Cerebellar cortex (tissue), 1 donor: ENCODE results near the gene BLVRB.
"Not testable (repeated sequence)": the region's sequence is repeated elsewhere in the genome, so short reads cannot be mapped to it uniquely, and the experiment has no call there.

Source experiments
- DNase-seq: peaks from one replicate; pipeline ENCODE4 v3.0.0-alpha.2; 2015; ENCODE audit warnings: low spot score

BLVRB gene

DNA sequence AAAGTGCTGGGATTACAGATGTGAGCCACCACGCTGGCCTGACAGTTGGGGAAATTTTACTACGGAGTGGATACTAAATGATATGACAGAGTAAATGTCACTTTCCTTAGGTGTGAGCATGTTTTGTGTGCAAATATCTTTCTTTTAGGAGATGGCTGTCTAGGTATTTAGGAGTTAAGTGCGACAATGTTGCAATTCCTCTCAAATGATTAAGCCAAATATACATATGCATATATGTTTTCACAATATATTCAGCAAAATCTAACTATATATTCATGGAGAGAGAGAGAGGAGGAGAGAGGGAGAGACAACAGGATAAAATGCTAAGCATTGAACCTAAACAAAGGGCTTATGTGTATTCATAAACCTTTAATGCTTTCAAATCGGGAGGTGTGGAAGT, 16.0 kb downstream of the BLVRB start:
- DNase-seq = no peak

DNA sequence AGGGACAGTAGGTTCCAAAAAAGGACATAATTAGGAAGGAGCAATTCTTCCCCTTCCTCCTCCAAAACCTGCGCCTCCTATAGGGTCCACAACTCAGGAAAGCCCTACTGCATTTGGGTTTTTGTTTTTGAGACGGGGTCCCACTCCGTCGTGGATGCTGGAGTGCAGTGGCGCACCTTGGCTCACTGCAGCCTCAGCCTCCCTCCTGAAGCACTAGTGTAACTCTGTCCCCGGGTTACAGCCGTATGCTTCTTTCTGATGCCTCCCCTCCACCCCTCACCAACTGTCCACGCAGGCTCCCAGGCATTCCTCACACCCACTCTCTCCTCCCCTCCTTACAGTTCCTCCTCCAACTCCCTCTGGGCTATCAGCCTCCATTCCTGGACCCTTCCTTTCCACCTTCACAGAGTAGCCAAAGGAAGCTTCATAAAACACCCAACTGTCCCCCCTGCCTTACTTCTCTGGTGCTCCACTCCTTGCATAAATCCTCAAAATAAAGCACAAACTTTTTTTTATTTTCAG, 19.2 kb downstream of the BLVRB start:
- no peak for DNase-seq

- DNase-seq = no peak
Measured at GRCh38 chr19:40445780-40446262, 19.7 kb downstream of the BLVRB start.

GRCh38 chr19:40444825-40445312, 20.7 kb downstream of the BLVRB start:
- no peak for DNase-seq

DNA sequence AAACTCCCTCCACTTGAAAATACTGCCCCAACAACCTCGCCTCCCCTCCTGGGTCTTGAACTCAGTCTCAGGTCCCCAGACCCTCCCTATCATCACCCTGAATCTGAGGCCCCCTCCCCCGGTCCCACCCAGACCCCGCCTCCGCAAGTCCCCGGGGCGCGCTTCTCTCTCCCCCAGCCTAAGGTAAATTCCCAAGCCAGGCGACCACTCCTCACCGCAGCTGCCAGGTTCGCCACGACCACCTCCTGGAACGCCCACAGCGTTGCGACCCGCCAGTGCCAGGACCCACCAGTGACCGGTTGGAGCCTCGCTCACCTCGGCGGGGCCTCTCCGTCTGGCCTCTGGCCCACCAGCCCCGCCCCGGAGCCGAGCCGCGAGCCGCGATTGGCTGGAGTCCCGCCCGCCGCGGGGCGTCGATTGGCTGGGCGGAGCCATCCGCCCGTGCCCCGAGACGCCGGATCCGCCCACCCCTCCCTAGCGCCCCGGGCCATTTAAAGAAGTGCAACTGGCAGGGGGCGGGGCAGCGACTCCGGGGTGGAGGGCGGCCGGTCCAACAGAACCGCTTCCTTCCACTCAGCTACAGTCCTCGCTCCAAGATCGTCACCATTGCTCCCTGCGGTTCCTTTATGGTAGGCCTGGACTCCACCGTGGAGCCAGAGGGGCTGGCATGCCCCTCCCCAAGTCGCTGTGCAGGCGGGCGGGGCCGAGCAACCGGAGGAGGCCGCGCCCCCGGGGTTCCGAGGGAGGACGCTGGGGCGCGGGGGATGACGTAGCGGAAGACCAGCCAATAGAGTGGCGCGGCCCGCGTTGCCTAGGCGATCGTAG, 21.3 kb downstream of the BLVRB start, which contains the start of gene SERTAD3:
Gene SERTAD3, minus strand, starts transcription at position 336 of the 825 bp plus-strand sequence. CDS start 2,255 bp downstream, outside the sequence.
- peak; percentile 94 for DNase-seq

- DNase-seq = peak; percentile 99
Measured at GRCh38 chr19:40443131-40443999, 22.2 kb downstream of the BLVRB start.

DNA sequence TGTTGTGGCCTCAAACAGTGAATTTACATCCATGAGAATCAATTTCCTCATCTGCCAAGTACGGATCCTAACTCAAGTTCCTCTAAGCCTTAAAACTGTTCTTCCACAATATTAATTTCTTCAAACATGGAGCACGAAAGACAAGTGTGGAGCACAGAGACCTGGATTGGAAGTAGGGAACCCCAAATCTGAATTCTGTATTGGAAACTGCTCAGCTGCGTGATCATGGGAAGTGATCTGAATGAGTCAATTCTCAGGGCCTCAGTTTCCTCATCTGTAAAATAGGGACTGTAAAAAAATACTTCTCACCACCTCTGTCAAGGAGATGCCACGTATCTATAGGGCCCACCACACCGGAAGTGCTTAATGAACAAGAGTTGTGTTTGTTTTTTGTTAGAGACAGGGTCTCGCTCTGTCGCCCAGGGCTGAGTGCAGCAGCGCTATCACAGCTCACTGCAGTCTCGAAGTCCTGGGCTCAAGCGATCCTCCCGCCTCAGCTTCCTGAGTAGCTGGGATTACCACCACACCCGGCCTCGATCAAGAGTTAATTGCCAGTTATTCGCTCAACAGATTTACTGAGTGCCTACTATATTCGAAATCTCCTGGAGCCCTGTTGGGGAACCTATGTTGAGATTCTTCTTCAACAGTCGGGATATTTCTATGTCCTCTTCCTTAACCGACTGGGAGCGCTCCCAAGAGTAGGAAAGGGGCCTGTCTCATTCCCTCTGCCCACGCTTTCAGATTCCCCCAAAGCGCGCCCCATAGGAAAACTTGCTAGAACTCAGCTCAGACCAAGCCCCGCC, 23.0 kb downstream of the BLVRB start:
- no peak for DNase-seq

GRCh38 chr19:40441719-40442253, 23.8 kb downstream of the BLVRB start:
- no peak for DNase-seq

GRCh38 chr19:40438284-40438683, 27.3 kb downstream of the BLVRB start:
- DNase-seq = no peak

GRCh38 chr19:40433391-40434216, 31.9 kb downstream of the BLVRB start:
- peak; percentile 81 for DNase-seq

DNA sequence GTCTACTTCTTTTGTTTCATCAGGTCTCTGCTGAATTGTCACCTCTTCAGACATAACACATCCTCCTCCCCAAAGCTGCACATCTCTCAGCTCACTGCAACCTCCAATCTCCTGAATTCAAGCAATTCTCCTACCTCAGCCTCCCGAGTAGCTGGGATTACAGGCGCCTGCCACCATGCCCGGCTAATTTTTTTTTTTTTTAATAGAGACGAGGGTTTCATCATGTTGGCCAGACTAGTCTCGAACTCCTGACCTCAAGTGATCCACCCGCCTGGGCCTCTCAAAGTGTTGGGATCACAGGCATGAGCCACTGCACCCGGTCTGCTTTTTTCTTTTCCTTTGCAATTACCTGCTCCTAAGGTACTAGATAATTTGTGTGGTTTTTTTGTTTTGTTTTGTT, 32.8 kb downstream of the BLVRB start:
- DNase-seq = not testable (repeated sequence)

DNA sequence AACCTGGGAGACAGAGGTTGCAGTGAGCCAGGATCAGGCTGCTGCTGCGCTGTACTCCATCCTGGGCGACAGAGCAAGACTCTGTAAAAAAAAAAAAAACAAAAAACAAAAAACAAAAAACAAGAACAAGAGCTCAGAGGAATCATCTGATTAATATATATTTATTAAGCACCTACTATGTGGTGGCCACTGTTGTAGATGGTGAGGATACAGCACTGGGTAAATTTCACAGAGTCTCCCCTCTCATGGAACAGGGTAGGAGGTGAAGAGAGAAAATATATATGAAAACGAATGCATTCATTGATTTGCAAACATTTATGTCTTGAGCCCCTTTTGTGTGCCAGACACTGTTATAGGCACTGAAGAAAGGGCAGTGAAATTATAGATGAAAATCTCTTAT, 33.8 kb downstream of the BLVRB start:
- DNase-seq = no peak

DNA sequence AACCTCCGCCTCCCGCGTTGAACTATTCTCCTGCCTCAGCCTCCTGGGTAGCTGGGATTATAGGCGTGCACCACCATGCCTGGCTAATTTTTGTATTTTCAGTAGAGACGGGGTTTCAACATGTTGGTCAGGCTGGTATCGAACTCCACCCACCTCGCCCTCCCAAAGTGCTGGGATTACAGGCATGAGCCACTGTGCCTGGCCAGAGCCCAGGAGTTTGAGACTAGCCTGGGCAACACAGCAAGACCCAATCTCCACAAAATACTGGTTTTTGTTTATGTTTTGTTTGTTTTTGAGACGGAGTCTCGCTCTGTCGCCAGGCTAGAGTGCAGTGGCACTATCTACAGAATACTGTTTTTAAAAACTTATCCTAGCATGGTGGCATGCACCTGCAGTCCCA, 35.3 kb downstream of the BLVRB start:
- not testable (repeated sequence) for DNase-seq

DNA sequence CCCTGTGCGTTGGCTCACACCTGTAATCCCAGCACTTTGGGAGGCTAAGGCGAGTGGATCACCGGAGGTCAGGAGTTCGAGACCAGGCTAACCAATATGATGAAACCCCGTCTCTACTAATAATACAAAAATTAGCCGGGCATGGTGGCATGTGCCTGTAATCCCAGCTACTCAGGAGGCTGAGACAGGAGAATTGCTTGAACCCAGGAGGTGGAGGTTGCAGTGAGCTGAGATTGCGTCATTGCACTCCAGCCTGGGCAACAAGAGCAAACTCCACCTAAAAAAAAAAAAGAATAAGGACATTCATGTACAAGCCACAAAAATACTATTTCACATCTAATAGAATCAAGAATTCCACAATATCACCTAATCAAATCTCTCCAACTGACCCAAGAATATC, 37.3 kb downstream of the BLVRB start:
- DNase-seq = not testable (repeated sequence)

GRCh38 chr19:40425450-40426287, 39.9 kb downstream of the BLVRB start, which contains the start of gene SERTAD1:
Gene SERTAD1, minus strand, starts transcription at chr19:40425992. Its CDS starts 2,446 bp downstream, at chr19:40423546.
- DNase-seq = peak; percentile 100

DNA sequence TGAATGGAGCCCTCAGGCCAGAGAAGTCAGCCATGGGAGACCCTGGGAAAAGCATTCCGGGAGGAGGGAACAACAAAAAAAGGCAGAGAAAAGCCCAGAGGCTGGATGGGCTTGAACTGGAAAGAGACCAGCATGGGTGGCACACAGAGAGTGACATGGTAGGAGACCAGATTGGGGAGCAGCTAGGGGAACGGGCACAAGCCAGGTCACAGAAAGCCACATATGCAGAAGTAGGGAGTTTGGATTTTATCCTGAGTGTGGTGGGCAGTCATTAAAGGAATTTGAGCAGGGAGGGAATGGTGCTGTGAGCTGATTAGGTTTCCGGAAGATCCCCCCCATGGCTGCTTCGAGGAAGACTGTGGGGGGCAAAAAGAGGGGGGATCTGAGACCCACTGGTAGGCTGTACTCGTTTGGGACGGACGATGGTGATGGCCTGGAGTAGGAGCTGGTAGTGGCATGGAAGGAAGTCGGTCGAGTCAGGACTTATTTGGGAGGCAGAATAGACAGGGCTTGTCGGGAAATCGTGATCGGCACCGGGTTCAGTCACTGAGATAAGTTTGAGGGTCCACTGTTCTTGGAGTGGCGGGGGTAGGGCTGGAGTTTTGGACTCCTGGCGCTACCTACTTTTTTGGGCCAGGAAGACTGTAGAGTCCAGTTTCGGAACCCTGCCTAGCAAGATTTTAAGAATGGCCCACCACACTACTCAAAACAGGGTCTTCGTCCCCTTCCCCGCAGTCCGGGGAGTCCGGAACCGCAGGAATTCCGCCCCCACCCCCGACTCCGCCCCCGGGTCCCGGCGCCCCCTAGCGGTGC, 40.7 kb downstream of the BLVRB start:
- DNase-seq = no peak

DNA sequence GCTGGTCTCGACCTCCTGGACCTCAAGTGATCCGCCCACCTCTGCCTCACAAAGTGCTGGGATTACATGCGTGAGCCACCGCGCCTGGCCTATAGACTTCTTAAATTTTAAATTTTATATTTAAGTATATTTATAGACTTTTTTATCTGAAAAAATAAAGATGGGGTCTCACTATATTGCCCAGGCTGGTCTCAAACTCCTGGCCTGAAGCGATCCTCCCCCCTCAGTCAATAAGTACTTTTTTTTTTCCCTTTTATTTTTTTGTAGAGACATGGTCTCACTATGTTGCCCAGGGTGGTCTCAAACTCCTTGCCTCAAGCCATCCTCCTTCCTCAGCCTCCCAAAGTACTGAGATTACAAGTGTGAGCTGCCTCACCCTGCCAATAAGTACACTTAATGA, 41.6 kb downstream of the BLVRB start:
- DNase-seq = no peak
